Measurements from ENCODE around the gene DAW1.
"Not testable (repeated sequence)": the region's sequence is repeated elsewhere in the genome, so short reads cannot be mapped to it uniquely, and the experiment has no call there.

DAW1 gene

GRCh38 chr2:227871375-227871791, at the start of gene DAW1:
TSS of gene DAW1 (plus strand) at chr2:227871631. CDS start at chr2:227871690, 59 bp downstream.
- peak; percentile 25 for DNase-seq (ENCODE audit: low spot score)

- no peak for DNase-seq (ENCODE audit: low spot score)
Measured at GRCh38 chr2:227822416-227823003, 48.9 kb upstream of the DAW1 start.

GRCh38 chr2:227823922-227824321, 47.5 kb upstream of the DAW1 start:
- DNase-seq (ENCODE audit: low spot score): no peak

- no peak for DNase-seq (ENCODE audit: low spot score)
Measured at GRCh38 chr2:227824711-227825110, 46.7 kb upstream of the DAW1 start.

- no peak for DNase-seq (ENCODE audit: low spot score)
Measured at GRCh38 chr2:227826019-227826521, 45.4 kb upstream of the DAW1 start.

- DNase-seq (ENCODE audit: low spot score): no peak
Measured at GRCh38 chr2:227826563-227826962, 44.9 kb upstream of the DAW1 start.

- DNase-seq (ENCODE audit: low spot score): no peak
Measured at GRCh38 chr2:227827143-227827542, 44.3 kb upstream of the DAW1 start.

GRCh38 chr2:227828477-227828912, 42.9 kb upstream of the DAW1 start:
- DNase-seq (ENCODE audit: low spot score): no peak

- no peak for DNase-seq (ENCODE audit: low spot score)
Measured at GRCh38 chr2:227829337-227829736, 42.1 kb upstream of the DAW1 start.

- DNase-seq (ENCODE audit: low spot score): no peak
Measured at GRCh38 chr2:227834423-227834822, 37.0 kb upstream of the DAW1 start.

GRCh38 chr2:227834916-227835650, 36.3 kb upstream of the DAW1 start:
- no peak for DNase-seq (ENCODE audit: low spot score)

GRCh38 chr2:227839339-227840129, 31.9 kb upstream of the DAW1 start:
- DNase-seq (ENCODE audit: low spot score): not testable (repeated sequence)

GRCh38 chr2:227846831-227847230, 24.6 kb upstream of the DAW1 start:
- no peak for DNase-seq (ENCODE audit: low spot score)

- no peak for DNase-seq (ENCODE audit: low spot score)
Measured at GRCh38 chr2:227848146-227848545, 23.3 kb upstream of the DAW1 start.

- DNase-seq (ENCODE audit: low spot score): no peak
Measured at GRCh38 chr2:227848586-227848985, 22.8 kb upstream of the DAW1 start.

- DNase-seq (ENCODE audit: low spot score): no peak
Measured at GRCh38 chr2:227849906-227850305, 21.5 kb upstream of the DAW1 start.

- DNase-seq (ENCODE audit: low spot score): no peak
Measured at GRCh38 chr2:227853204-227853629, 18.2 kb upstream of the DAW1 start.

GRCh38 chr2:227853765-227854271, 17.6 kb upstream of the DAW1 start:
- DNase-seq (ENCODE audit: low spot score): no peak

- no peak for DNase-seq (ENCODE audit: low spot score)
Measured at GRCh38 chr2:227855440-227855839, 16.0 kb upstream of the DAW1 start.

GRCh38 chr2:227856697-227857096, 14.7 kb upstream of the DAW1 start:
- DNase-seq (ENCODE audit: low spot score): no peak

- DNase-seq (ENCODE audit: low spot score): peak; percentile 87
Measured at GRCh38 chr2:227860221-227860641, 11.2 kb upstream of the DAW1 start.

- peak; percentile 41 for DNase-seq (ENCODE audit: low spot score)
Measured at GRCh38 chr2:227861011-227861410, 10.4 kb upstream of the DAW1 start.
